Tibial nerve (tissue), 4 donors: ENCODE measurements around the gene PET100. TPM values are rescaled to one million over a fixed set of nuclear protein-coding genes. Genes with fewer than 3 reads are reported as not detected.

Source experiments
- DNase-seq, 2 donors: peaks; one replicate each; pipeline ENCODE4 v3.0.0-alpha.2; 2019; ENCODE audit warnings: low spot score in 2 of 2
- H3K27ac ChIP-seq, 4 donors: fragments of 200-600 bp; sonication (generic) in 3 of 4; one replicate each; pipeline ENCODE4 v1.5.1; 2017 to 2019; ENCODE audit warnings: mild to moderate bottlenecking in 1 of 4
- H3K27me3 ChIP-seq, 2 donors: fragments of 200-600 bp; sonication (generic) in 1 of 2; one replicate each; pipeline versions ENCODE4 v1.5.1 to v1.6.0; 2017 to 2019
- H3K36me3 ChIP-seq, 3 donors: fragments of 200-600 bp; sonication (generic); one replicate each; pipeline ENCODE4 v1.5.1; 2018 to 2019
- H3K4me1 ChIP-seq, 4 donors: fragments of 200-600 bp; sonication (generic) in 3 of 4; one replicate each; pipeline ENCODE4 v1.5.1; 2017 to 2019
- H3K4me3 ChIP-seq, 4 donors: fragments of 200-600 bp; sonication (generic) in 3 of 4; one replicate each; pipeline ENCODE4 v1.5.1; 2017 to 2019; ENCODE audit warnings: mild to moderate bottlenecking in 1 of 4, moderate library complexity in 1 of 4
- H3K9me3 ChIP-seq, 4 donors: fragments of 200-600 bp; sonication (generic) in 3 of 4; one replicate each; pipeline ENCODE4 v1.5.1; 2017 to 2019
- EP300 ChIP-seq, 2 donors: sonication (generic); formaldehyde crosslinking; IDR thresholded peaks; one replicate each; pipeline ENCODE4 v1.6.1; 2017; ENCODE audit warnings: antibody characterized with exemption in 2 of 2, mild to moderate bottlenecking in 1 of 2
- POLR2A ChIP-seq, 2 donors: fragments of 450-650 bp; IDR thresholded peaks; one replicate each; pipeline ENCODE4 v1.6.1; 2017; ENCODE audit warnings: antibody characterized with exemption in 2 of 2, mild to moderate bottlenecking in 2 of 2, moderate library complexity in 2 of 2
- WGBS, 2 donors: methylation state at CpG; one replicate each; pipeline ENCODE4 v1.1.5; 2018; 5-methylcytosine and 5-hydroxymethylcytosine counted together
- total RNA-seq, 4 donors: library from RNA; depleted of rRNA; stranded (reverse); fragments of >200 nt; gene quantifications; one replicate each; pipeline ENCODE4 v1.1.0, GENCODE V29; 2016
- TF ChIP-seq, protein P1 (sequence below), 5 experiments: fragments of 200-600 bp in 3 of 5; fragments of 450-650 bp in 2 of 5; sonication (generic) in 3 of 5; IDR thresholded peaks; one replicate each; pipeline ENCODE4 v1.5.1; 2016 to 2019; ENCODE audit warnings: antibody characterized with exemption in 5 of 5, mild to moderate bottlenecking in 3 of 5, moderate library complexity in 2 of 5

Gene PET100
- total RNA-seq, 4 donors from 2014 or later, result 10.8 to 39.9 (median 30.6) TPM

DNA sequence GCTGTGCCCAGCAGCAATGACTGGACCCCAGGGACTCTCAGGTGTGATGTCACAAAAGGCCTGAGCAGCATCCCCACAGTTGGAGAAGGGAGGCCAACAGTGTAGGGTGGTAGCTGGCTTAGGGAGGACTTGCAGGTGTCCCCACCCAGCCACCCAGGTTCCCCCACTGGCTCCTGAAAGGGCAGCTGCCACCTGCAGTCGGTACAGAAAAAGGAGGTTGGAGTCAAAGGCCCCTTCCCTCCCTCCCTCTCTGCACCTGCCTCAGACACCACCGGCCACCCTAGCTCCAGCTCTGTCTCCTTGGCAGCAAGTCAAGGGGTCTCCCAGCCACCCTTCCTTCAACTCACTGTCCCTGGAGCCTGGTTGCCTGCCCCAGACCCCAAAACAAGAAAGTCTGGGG lies 4.1 kb downstream of the PET100 start, which contains the start of gene PCP2:
TSS of gene PCP2 (minus strand) at position 22 of the 400 bp plus-strand sequence. CDS start 262 bp downstream, outside the sequence.
- Histone ChIP-seq H3K27me3 (peaks cover 0 to 25% of the 10 kb centered on the region in 2 donors), H3K4me1 (peaks cover 4 to 28% (median 13%) of the 10 kb centered on the region in 4 donors), H3K4me3 (no peak within 1 kb of the TSS), H3K27ac (no peak within 1 kb of the TSS), H3K36me3 (peaks cover 0 to 15% (median 0%) of the 10 kb centered on the region in 3 donors), H3K9me3 (no peaks in the 10 kb centered on the region)
- TF ChIP-seq POLR2A (IDR thresholded peaks at IDR 0.05) (no peak), EP300 (IDR thresholded peaks at IDR 0.05) (no peak)
- TF ChIP-seq, protein P1, sequence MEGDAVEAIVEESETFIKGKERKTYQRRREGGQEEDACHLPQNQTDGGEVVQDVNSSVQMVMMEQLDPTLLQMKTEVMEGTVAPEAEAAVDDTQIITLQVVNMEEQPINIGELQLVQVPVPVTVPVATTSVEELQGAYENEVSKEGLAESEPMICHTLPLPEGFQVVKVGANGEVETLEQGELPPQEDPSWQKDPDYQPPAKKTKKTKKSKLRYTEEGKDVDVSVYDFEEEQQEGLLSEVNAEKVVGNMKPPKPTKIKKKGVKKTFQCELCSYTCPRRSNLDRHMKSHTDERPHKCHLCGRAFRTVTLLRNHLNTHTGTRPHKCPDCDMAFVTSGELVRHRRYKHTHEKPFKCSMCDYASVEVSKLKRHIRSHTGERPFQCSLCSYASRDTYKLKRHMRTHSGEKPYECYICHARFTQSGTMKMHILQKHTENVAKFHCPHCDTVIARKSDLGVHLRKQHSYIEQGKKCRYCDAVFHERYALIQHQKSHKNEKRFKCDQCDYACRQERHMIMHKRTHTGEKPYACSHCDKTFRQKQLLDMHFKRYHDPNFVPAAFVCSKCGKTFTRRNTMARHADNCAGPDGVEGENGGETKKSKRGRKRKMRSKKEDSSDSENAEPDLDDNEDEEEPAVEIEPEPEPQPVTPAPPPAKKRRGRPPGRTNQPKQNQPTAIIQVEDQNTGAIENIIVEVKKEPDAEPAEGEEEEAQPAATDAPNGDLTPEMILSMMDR (IDR thresholded peaks at IDR 0.05), result no peak
- DNase-seq, result no peak
- WGBS, 2 donors, result 29 to 66% methylated on average over 1 to 2 of the region's 2 CpGs

DNA sequence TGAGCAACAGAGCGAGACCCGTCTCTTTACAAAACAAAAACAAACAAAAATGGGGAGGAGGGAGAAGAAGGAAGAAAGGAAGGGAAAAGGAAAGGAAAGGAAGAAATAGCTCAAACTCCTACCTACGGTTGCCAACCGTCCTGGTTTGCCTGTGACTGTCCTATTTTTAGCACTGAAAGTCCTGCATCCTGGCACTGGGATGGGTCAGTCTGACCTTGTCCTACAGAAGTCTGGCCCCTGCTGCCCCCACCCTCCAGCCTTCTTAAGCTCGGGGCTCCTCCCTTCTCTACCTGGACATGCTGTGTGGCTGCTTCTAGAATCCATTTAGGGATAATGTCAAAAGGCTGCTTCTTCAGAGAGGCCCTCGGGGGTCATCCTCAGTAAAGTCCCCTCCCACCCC lies 6.1 kb downstream of the PET100 start:
- 55 to 56% methylated on average over 6 of the region's 6 CpGs for WGBS, 2 donors
- no peak overlapping the region for H3K4me3 ChIP-seq
- no peaks in the 10 kb centered on the region for H3K9me3 ChIP-seq
- TF ChIP-seq POLR2A (IDR thresholded peaks at IDR 0.05), result no peak
- TF ChIP-seq EP300 (IDR thresholded peaks at IDR 0.05), result no peak
- TF ChIP-seq, protein P1 (IDR thresholded peaks at IDR 0.05), result no peak
- no peak overlapping the region for H3K27ac ChIP-seq
- DNase-seq, result no peak
- H3K4me1 ChIP-seq, result peaks cover 0 to 19% (median 5%) of the 10 kb centered on the region in 4 donors
- H3K27me3 ChIP-seq, result peaks cover 0 to 31% of the 10 kb centered on the region in 2 donors
- peaks cover 0 to 15% (median 0%) of the 10 kb centered on the region in 3 donors for H3K36me3 ChIP-seq

DNA sequence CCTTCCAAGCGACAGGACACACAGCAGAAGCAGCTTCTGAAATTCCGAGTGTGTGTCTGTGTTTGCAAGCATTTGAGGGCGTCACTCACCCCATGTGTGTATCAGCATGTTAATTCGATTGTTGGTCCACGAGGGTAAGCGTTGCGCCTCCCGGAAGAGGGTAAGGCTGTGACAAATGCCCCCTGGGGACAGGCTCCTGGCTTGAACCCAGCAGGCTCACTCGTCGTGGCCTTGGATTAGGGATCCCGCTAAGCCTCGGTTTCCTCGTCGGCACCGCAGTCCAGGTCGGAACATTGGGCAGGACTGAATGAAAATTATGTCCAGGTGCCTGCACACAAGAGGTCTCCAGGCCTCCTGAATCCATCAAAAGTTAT lies 6.7 kb downstream of the PET100 start:
- peaks cover 0 to 12% (median under 1%) of the 10 kb centered on the region in 4 donors for H3K4me1 ChIP-seq
- 57 to 67% methylated on average over 8 to 16 of the region's 16 CpGs for WGBS, 2 donors
- DNase-seq, result no peak
- H3K4me3 ChIP-seq, result peak overlapping the region in 2 of 4 donors; percentile 45 to 57
- H3K9me3 ChIP-seq, result no peaks in the 10 kb centered on the region
- peaks cover 0 to 15% (median 0%) of the 10 kb centered on the region in 3 donors for H3K36me3 ChIP-seq
- H3K27ac ChIP-seq, result peak overlapping the region in 1 of 4 donors; percentile 83
- TF ChIP-seq POLR2A (IDR thresholded peaks at IDR 0.05), result no peak
- TF ChIP-seq EP300 (IDR thresholded peaks at IDR 0.05), result no peak
- TF ChIP-seq, protein P1 (IDR thresholded peaks at IDR 0.05), result no peak
- peaks cover 0 to 31% of the 10 kb centered on the region in 2 donors for H3K27me3 ChIP-seq

- no peak for TF ChIP-seq POLR2A (IDR thresholded peaks at IDR 0.05)
- no peak for TF ChIP-seq EP300 (IDR thresholded peaks at IDR 0.05)
- TF ChIP-seq, protein P1 (IDR thresholded peaks at IDR 0.05), result no peak
- peaks cover 0 to 31% of the 10 kb centered on the region in 2 donors for H3K27me3 ChIP-seq
- peak within 1 kb of the TSS in 2 of 4 donors; percentile 49 to 83 for H3K27ac ChIP-seq
- peaks cover 0 to 11% (median 0%) of the 10 kb centered on the region in 3 donors for H3K36me3 ChIP-seq
- WGBS, 2 donors, result 5 to 15% methylated on average over 34 to 40 of the region's 61 CpGs
- DNase-seq, result peak in 1 of 2 donors; percentile 37
- no peaks in the 10 kb centered on the region for H3K9me3 ChIP-seq
- peaks cover 0 to 8% (median 0%) of the 10 kb centered on the region in 4 donors for H3K4me1 ChIP-seq
- peak within 1 kb of the TSS; percentile 23 to 57 (median 38) for H3K4me3 ChIP-seq
Measured at GRCh38 chr19:7636691-7637373, 7.2 kb downstream of the PET100 start, which contains the start of gene STXBP2. Gene STXBP2, plus strand, starts transcription at chr19:7637110. Its CDS starts 40 bp downstream, at chr19:7637150.
